Loucy (cell line): ENCODE results near the gene CSPG5.

Experiments used
- H2AFZ ChIP-seq: fragments of 200-600 bp; sonication (generic); 2 replicates; pipeline ENCODE4 v1.6.0; 2016; ENCODE audit warnings: antibody characterized with exemption, mild to moderate bottlenecking, low read length, moderate library complexity
- H3F3A ChIP-seq: fragments of 200-600 bp; 2 replicates; pipeline ENCODE4 v1.6.0; 2016; ENCODE audit warnings: antibody characterized with exemption, low read depth, mild to moderate bottlenecking
- H3K27me3 ChIP-seq: fragments of 200-600 bp; sonication (generic); 2 replicates; pipeline ENCODE4 v1.6.1; 2014; ENCODE audit warnings: low read length, mild to moderate bottlenecking; ENCODE audit not compliant: insufficient read depth, poor library complexity, severe bottlenecking
- H3K36me3 ChIP-seq: fragments of 200-600 bp; sonication (generic); 2 replicates; pipeline ENCODE4 v1.6.1; 2016; ENCODE audit warnings: low read length; ENCODE audit not compliant: insufficient read depth
- H3K4me1 ChIP-seq: fragments of 200-600 bp; sonication (generic); 2 replicates; pipeline ENCODE4 v1.5.1; 2014; ENCODE audit warnings: low read length, mild to moderate bottlenecking; ENCODE audit not compliant: insufficient read depth, poor library complexity, severe bottlenecking
- H3K4me2 ChIP-seq: fragments of 200-600 bp; sonication (generic); 2 replicates; pipeline ENCODE4 v1.6.0; 2014; ENCODE audit warnings: antibody characterized with exemption, low read length, low read depth, mild to moderate bottlenecking; ENCODE audit not compliant: poor library complexity, severe bottlenecking
- H3K4me3 ChIP-seq: fragments of 200-600 bp; sonication (generic); 2 replicates; pipeline ENCODE4 v1.5.1; 2014; ENCODE audit warnings: low read length, mild to moderate bottlenecking, mixed read lengths; ENCODE audit not compliant: poor library complexity, severe bottlenecking
- H3K79me2 ChIP-seq: fragments of 200-600 bp; sonication (generic); 2 replicates; pipeline ENCODE4 v1.6.1; 2014; ENCODE audit warnings: low read length; ENCODE audit not compliant: insufficient read depth
- H3K9ac ChIP-seq: fragments of 200-600 bp; sonication (generic); 2 replicates; pipeline ENCODE4 v1.6.0; 2014; ENCODE audit warnings: mild to moderate bottlenecking, low read depth, low read length, moderate library complexity; ENCODE audit not compliant: poor library complexity, severe bottlenecking
- H3K9me2 ChIP-seq: fragments of 200-600 bp; sonication (generic); replicated peaks from 2 replicates; pipeline ENCODE4 v1.6.1; 2016; ENCODE audit warnings: low read depth, low read length, mixed read lengths
- H3K9me3 ChIP-seq: fragments of 200-600 bp; sonication (generic); 2 replicates; pipeline ENCODE4 v1.6.1; 2014; ENCODE audit warnings: mild to moderate bottlenecking, antibody characterized with exemption, low read length, low read depth; ENCODE audit not compliant: insufficient read depth
- H4K20me1 ChIP-seq: fragments of 200-600 bp; sonication (generic); 2 replicates; pipeline ENCODE4 v1.6.0; 2014; ENCODE audit warnings: antibody characterized with exemption, low read length, mild to moderate bottlenecking; ENCODE audit not compliant: insufficient read depth, poor library complexity, severe bottlenecking
- EZH2phosphoT487 ChIP-seq: fragments of 200-600 bp; IDR thresholded peaks from 2 replicates; pipeline ENCODE4 v1.6.1; 2018; ENCODE audit warnings: antibody characterized with exemption, mild to moderate bottlenecking, moderate library complexity, borderline replicate concordance
- TF ChIP-seq, protein P1 (sequence below): fragments of 200-600 bp; sonication (generic); conservative IDR thresholded peaks from 2 replicates; pipeline ENCODE4 v1.5.1; 2014; ENCODE audit warnings: mild to moderate bottlenecking, antibody characterized with exemption, low read length

The CSPG5 gene

DNA sequence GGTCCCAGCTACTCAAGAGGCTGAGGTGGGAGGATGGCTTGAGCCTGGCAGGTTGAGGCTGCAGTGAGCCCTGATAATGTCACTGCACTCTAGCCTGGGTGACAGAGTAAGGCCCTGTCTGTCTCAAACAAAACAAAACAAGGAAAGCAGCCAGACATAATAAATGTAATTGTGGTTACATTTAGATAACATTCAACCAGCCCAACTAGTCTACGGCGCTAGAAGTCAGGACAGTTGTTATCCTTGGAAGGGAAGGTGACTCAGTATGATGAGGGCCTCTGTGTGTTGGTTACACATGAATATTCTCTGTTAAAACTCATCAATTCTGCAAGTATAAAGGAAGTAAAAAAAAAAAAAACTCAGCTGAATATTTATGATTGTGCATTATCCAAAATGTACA lies 27.0 kb upstream of the CSPG5 start:
- Histone ChIP-seq H4K20me1 (no peaks in the 10 kb centered on the region), H3K9me3 (no peaks in the 10 kb centered on the region), H3K4me2 (no peak overlapping the region), H3F3A (no peaks in the 10 kb centered on the region; the same call in 1 of the 2 replicates), H3K4me3 (no peak overlapping the region), H3K4me1 (no peaks in the 10 kb centered on the region), H2AFZ (no peak overlapping the region), H3K79me2 (no peaks in the 10 kb centered on the region), H3K9me2 (no peaks in the 10 kb centered on the region), H3K36me3 (peaks cover 91% of the 10 kb centered on the region), H3K27me3 (no peaks in the 10 kb centered on the region), H3K9ac (no peak overlapping the region)
- TF ChIP-seq, protein P1, sequence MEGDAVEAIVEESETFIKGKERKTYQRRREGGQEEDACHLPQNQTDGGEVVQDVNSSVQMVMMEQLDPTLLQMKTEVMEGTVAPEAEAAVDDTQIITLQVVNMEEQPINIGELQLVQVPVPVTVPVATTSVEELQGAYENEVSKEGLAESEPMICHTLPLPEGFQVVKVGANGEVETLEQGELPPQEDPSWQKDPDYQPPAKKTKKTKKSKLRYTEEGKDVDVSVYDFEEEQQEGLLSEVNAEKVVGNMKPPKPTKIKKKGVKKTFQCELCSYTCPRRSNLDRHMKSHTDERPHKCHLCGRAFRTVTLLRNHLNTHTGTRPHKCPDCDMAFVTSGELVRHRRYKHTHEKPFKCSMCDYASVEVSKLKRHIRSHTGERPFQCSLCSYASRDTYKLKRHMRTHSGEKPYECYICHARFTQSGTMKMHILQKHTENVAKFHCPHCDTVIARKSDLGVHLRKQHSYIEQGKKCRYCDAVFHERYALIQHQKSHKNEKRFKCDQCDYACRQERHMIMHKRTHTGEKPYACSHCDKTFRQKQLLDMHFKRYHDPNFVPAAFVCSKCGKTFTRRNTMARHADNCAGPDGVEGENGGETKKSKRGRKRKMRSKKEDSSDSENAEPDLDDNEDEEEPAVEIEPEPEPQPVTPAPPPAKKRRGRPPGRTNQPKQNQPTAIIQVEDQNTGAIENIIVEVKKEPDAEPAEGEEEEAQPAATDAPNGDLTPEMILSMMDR = no peak
- no peak for TF ChIP-seq EZH2phosphoT487

DNA sequence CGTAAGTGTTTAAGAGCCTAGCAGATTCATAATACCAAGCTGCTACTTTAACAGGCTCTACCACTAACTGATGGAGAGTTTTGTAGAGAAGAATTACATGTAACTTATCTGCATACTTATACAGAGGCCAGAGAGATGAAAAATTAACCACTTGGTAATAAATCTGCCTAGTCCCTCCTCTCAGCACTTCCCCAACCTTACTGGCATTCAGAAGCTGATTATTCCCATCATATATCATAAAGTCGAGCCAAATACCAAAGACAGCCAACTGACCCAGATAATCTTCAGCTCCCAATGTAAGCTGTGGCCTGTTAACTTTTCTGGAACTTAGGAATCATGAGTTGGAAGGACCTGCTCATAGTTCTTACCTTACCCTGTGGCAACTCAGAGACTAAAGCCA lies 25.5 kb upstream of the CSPG5 start:
- H3K9ac ChIP-seq = no peak overlapping the region
- H3K4me2 ChIP-seq = no peak overlapping the region
- H4K20me1 ChIP-seq = no peaks in the 10 kb centered on the region
- no peaks in the 10 kb centered on the region for H3K27me3 ChIP-seq
- TF ChIP-seq, protein P1 = no peak
- no peak for TF ChIP-seq EZH2phosphoT487
- H3K79me2 ChIP-seq = no peaks in the 10 kb centered on the region
- H3F3A ChIP-seq = no peaks in the 10 kb centered on the region
- no peaks in the 10 kb centered on the region for H3K9me3 ChIP-seq
- H3K9me2 ChIP-seq = no peaks in the 10 kb centered on the region
- H3K4me1 ChIP-seq = no peaks in the 10 kb centered on the region
- H3K4me3 ChIP-seq = no peak overlapping the region
- H2AFZ ChIP-seq = no peak overlapping the region
- H3K36me3 ChIP-seq = peaks cover 93% of the 10 kb centered on the region; the same call in 1 of the 2 replicates

DNA sequence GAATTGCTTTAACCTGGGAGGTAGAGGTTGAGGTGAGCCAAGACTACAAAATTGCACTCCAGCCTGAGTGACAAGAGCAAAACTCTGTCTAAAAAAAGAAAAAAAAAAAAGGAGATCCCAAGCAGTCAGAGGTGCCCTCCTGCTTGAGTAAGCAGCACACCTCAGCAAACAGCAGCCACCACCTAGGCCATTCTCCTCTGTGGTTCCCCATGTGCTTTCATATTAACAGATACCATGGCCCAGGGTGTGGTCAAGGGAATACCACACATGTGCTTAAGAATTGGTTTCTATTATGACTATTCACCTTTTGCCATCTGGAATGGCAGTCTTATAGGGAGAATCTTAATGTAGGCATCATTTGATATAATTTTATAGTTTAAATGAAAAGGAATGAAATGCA lies 24.7 kb upstream of the CSPG5 start:
- H3K4me3 ChIP-seq = no peak overlapping the region
- no peaks in the 10 kb centered on the region for H3K79me2 ChIP-seq
- no peak overlapping the region for H3K9ac ChIP-seq
- H2AFZ ChIP-seq = no peak overlapping the region
- no peaks in the 10 kb centered on the region for H3K4me1 ChIP-seq
- H4K20me1 ChIP-seq = no peaks in the 10 kb centered on the region
- H3K27me3 ChIP-seq = no peaks in the 10 kb centered on the region
- no peak for TF ChIP-seq EZH2phosphoT487
- TF ChIP-seq, protein P1 = no peak
- no peak overlapping the region for H3K4me2 ChIP-seq
- H3K9me3 ChIP-seq = no peaks in the 10 kb centered on the region
- H3F3A ChIP-seq = no peaks in the 10 kb centered on the region
- peaks cover 92% of the 10 kb centered on the region; the same call in 1 of the 2 replicates for H3K36me3 ChIP-seq
- no peaks in the 10 kb centered on the region for H3K9me2 ChIP-seq
